ENCODE measurements around the gene NTRK2.

NTRK2 gene

DNA sequence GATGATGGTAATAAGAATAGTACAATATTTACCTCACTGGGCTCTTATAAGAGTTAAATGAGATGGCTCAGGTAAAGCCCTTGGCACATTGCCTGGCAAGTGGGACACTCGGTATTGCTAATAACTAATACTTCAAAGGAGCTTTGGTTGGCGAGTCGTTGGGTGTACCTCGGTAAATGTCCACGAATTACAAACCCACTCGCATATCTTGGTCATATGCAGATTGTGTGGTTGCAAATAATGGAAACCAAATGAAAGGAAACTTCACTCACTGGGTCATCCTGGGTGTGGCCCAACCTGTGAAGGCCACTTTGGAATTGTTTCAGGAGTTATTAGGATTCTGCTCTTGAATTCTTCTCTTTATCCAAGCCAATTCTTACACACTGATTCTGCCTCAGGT lies 147.5 kb downstream of the NTRK2 start:
- Histone ChIP-seq H3K4me2 (ENCODE audit: low read depth, low read length, poor library complexity, severe bottlenecking) (no peak overlapping the region), H4K20me1 (ENCODE audit: insufficient read depth, low read length, poor library complexity, severe bottlenecking) (no peaks in the 10 kb centered on the region), H3K4me1 (ENCODE audit: insufficient read depth, low read length, poor library complexity, severe bottlenecking) (no peaks in the 10 kb centered on the region), H3K27me3 (ENCODE audit: insufficient read depth, low read length, poor library complexity, severe bottlenecking) (no peaks in the 10 kb centered on the region), H3K9ac (ENCODE audit: low read depth, low read length, poor library complexity, severe bottlenecking) (no peak overlapping the region), H3F3A (ENCODE audit: low read depth) (no peaks in the 10 kb centered on the region), H3K4me3 (ENCODE audit: low read length, poor library complexity, severe bottlenecking) (no peak overlapping the region), H3K9me3 (ENCODE audit: insufficient read depth, low read depth, low read length) (0 out of 2 replicates have a peak, but pooled peaks cover 2% of the 10 kb centered on the region), H3K9me2 (replicated peaks; ENCODE audit: low read depth, low read length) (no peaks in the 10 kb centered on the region), H3K79me2 (ENCODE audit: insufficient read depth, low read length) (no peaks in the 10 kb centered on the region), H3K36me3 (ENCODE audit: insufficient read depth, low read length) (no peaks in the 10 kb centered on the region), H2AFZ (ENCODE audit: low read length) (no peak overlapping the region)
- TF ChIP-seq EZH2phosphoT487 (IDR thresholded peaks at IDR 0.05; ENCODE audit: borderline replicate concordance) = no peak
- TF ChIP-seq, protein P1, sequence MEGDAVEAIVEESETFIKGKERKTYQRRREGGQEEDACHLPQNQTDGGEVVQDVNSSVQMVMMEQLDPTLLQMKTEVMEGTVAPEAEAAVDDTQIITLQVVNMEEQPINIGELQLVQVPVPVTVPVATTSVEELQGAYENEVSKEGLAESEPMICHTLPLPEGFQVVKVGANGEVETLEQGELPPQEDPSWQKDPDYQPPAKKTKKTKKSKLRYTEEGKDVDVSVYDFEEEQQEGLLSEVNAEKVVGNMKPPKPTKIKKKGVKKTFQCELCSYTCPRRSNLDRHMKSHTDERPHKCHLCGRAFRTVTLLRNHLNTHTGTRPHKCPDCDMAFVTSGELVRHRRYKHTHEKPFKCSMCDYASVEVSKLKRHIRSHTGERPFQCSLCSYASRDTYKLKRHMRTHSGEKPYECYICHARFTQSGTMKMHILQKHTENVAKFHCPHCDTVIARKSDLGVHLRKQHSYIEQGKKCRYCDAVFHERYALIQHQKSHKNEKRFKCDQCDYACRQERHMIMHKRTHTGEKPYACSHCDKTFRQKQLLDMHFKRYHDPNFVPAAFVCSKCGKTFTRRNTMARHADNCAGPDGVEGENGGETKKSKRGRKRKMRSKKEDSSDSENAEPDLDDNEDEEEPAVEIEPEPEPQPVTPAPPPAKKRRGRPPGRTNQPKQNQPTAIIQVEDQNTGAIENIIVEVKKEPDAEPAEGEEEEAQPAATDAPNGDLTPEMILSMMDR (conservative IDR thresholded peaks at IDR 0.05; ENCODE audit: low read length) = no peak

DNA sequence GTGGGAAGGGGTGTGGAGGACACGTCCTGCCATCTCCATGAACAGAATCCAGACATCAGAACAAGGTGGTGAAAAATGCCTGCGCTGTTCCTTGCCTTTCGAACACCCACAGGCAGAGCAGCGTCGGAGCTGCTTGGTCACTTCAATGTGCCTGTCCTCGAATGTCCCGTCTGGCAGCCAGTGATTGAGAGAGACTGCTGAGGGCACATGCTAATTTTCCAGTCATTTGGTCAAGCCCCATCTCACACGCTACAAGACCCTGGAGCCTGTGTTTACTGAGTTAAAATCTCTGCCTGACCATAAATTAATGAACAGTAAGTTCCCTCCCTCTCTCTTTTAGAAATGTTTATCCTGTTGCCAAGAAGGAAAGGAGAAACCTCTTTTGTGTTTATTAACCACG lies 149.3 kb downstream of the NTRK2 start:
- Histone ChIP-seq H3K36me3 (ENCODE audit: insufficient read depth, low read length) (no peaks in the 10 kb centered on the region), H3K9ac (ENCODE audit: low read depth, low read length, poor library complexity, severe bottlenecking) (no peak overlapping the region), H3K9me3 (ENCODE audit: insufficient read depth, low read depth, low read length) (0 out of 2 replicates have a peak, but pooled peaks cover 2% of the 10 kb centered on the region), H3K9me2 (replicated peaks; ENCODE audit: low read depth, low read length) (no peaks in the 10 kb centered on the region), H3K27me3 (ENCODE audit: insufficient read depth, low read length, poor library complexity, severe bottlenecking) (no peaks in the 10 kb centered on the region), H2AFZ (ENCODE audit: low read length) (no peak overlapping the region), H3K4me3 (ENCODE audit: low read length, poor library complexity, severe bottlenecking) (no peak overlapping the region), H3K4me2 (ENCODE audit: low read depth, low read length, poor library complexity, severe bottlenecking) (no peak overlapping the region), H3F3A (ENCODE audit: low read depth) (no peaks in the 10 kb centered on the region), H3K4me1 (ENCODE audit: insufficient read depth, low read length, poor library complexity, severe bottlenecking) (no peaks in the 10 kb centered on the region), H3K79me2 (ENCODE audit: insufficient read depth, low read length) (no peaks in the 10 kb centered on the region), H4K20me1 (ENCODE audit: insufficient read depth, low read length, poor library complexity, severe bottlenecking) (no peaks in the 10 kb centered on the region)
- no peak for TF ChIP-seq EZH2phosphoT487 (IDR thresholded peaks at IDR 0.05; ENCODE audit: borderline replicate concordance)
- TF ChIP-seq, protein P1 (conservative IDR thresholded peaks at IDR 0.05; ENCODE audit: low read length) = no peak

DNA sequence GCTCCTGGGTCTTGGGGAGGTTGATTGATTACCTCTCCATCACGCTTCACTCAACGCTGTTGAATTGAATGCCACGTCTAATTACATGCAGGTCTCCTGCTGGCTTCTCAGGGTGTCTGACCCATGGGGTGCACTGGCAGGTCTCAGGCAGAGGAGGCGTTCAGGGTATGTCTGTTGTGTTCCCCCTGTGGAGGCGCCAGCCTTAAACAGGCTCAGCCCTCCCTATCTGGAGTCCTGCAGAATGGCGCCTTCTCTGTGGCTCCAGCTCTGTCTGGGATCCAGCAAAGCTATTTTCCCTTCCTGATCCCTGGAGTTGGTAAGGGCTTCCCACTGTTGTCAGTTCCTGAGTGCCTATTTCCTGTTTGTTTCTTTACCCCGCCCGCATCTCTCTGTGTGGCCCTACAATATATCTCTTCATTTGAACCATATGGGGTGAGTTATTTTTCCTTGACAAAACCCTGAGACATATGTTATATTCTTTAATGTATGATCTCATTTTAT lies 150.0 kb downstream of the NTRK2 start:
- no peak overlapping the region for H3K4me3 ChIP-seq (ENCODE audit: low read length, poor library complexity, severe bottlenecking)
- TF ChIP-seq EZH2phosphoT487 (IDR thresholded peaks at IDR 0.05; ENCODE audit: borderline replicate concordance) = no peak
- TF ChIP-seq, protein P1 (conservative IDR thresholded peaks at IDR 0.05; ENCODE audit: low read length) = no peak
- no peaks in the 10 kb centered on the region for H3K4me1 ChIP-seq (ENCODE audit: insufficient read depth, low read length, poor library complexity, severe bottlenecking)
- 0 out of 2 replicates have a peak, but pooled peaks cover 2% of the 10 kb centered on the region for H3K9me3 ChIP-seq (ENCODE audit: insufficient read depth, low read depth, low read length)
- no peaks in the 10 kb centered on the region for H3K36me3 ChIP-seq (ENCODE audit: insufficient read depth, low read length)
- no peaks in the 10 kb centered on the region for H4K20me1 ChIP-seq (ENCODE audit: insufficient read depth, low read length, poor library complexity, severe bottlenecking)
- no peak overlapping the region for H3K9ac ChIP-seq (ENCODE audit: low read depth, low read length, poor library complexity, severe bottlenecking)
- no peak overlapping the region for H3K4me2 ChIP-seq (ENCODE audit: low read depth, low read length, poor library complexity, severe bottlenecking)
- no peaks in the 10 kb centered on the region for H3K79me2 ChIP-seq (ENCODE audit: insufficient read depth, low read length)
- no peaks in the 10 kb centered on the region for H3F3A ChIP-seq (ENCODE audit: low read depth)
- no peaks in the 10 kb centered on the region for H3K9me2 ChIP-seq (replicated peaks; ENCODE audit: low read depth, low read length)
- no peak overlapping the region for H2AFZ ChIP-seq (ENCODE audit: low read length)
- no peaks in the 10 kb centered on the region for H3K27me3 ChIP-seq (ENCODE audit: insufficient read depth, low read length, poor library complexity, severe bottlenecking)

Measured in Loucy (cell line).